Common myeloid progenitor, CD34-positive (primary cell): Measurements from ENCODE around the gene VASP.
A peak's percentile ranks its signal among the peaks of the same experiment; 100 is the strongest.

Source experiments
- CTCF ChIA-PET: fragments of 350-600 bp; sonication (Branson Sonifier 250); formaldehyde crosslinking; loops from one replicate; lab custom pipeline; 2021; ENCODE audit warnings: antibody characterized with exemption; lab: Charles Lee
- POLR2A ChIA-PET: fragments of 350-600 bp; sonication (Branson Sonifier 250); formaldehyde crosslinking; loops from one replicate; lab custom pipeline; 2021; ENCODE audit warnings: antibody characterized with exemption; lab: Charles Lee
- DNase-seq, 3 donors: peaks; one replicate each; pipeline versions ENCODE4 v3.0.0 to v3.0.0-alpha.2; 2013
- H3K27ac ChIP-seq, 2 experiments: 1 replicate in 1 of 2; 2 replicates in 1 of 2; pipeline ENCODE4 v1.7.0; 2013; ENCODE audit warnings: inconsistent platforms in 2 of 2, low read length in 2 of 2, mild to moderate bottlenecking in 2 of 2, low read depth in 1 of 2, moderate library complexity in 1 of 2; ENCODE audit not compliant: severe bottlenecking in 2 of 2, insufficient read depth in 1 of 2, poor library complexity in 1 of 2
- H3K27me3 ChIP-seq, 5 experiments: replicated peaks in 2 of 5; 1 replicate in 3 of 5; 2 replicates in 2 of 5; pipeline versions ENCODE4 v1.6.1 to v1.7.0; 2013; ENCODE audit warnings: low read length in 4 of 5, mild to moderate bottlenecking in 2 of 5, moderate library complexity in 2 of 5, inconsistent platforms in 1 of 5; ENCODE audit not compliant: insufficient read depth in 5 of 5, control insufficient read depth in 4 of 5
- H3K36me3 ChIP-seq, 4 experiments: 1 replicate in 2 of 4; 2 replicates in 2 of 4; pipeline versions ENCODE4 v1.6.1 to v1.7.0; 2013; ENCODE audit warnings: low read length in 3 of 4, control low read depth in 1 of 4, mild to moderate bottlenecking in 1 of 4; ENCODE audit not compliant: control insufficient read depth in 4 of 4, insufficient read depth in 4 of 4
- H3K4me1 ChIP-seq, 4 experiments: 1 replicate in 3 of 4; 2 replicates in 1 of 4; pipeline versions ENCODE4 v1.6.1 to v1.7.1; 2013; ENCODE audit warnings: low read length in 3 of 4, mild to moderate bottlenecking in 3 of 4, control low read depth in 1 of 4, inconsistent platforms in 1 of 4, moderate library complexity in 1 of 4; ENCODE audit not compliant: control insufficient read depth in 4 of 4, insufficient read depth in 4 of 4; ENCODE audit errors: control extremely low read depth in 1 of 4
- H3K4me3 ChIP-seq, 7 experiments: 1 replicate in 4 of 7; 2 replicates in 3 of 7; pipeline versions ENCODE4 v1.5.1 to v1.7.0; 2013; ENCODE audit warnings: mild to moderate bottlenecking in 7 of 7, low read length in 6 of 7, moderate library complexity in 6 of 7, inconsistent platforms in 2 of 7, low read depth in 2 of 7, control low read depth in 1 of 7; ENCODE audit not compliant: insufficient read depth in 4 of 7, control insufficient read depth in 1 of 7; ENCODE audit errors: extremely low read depth in 1 of 7
- H3K9me3 ChIP-seq, 5 experiments: 1 replicate in 4 of 5; 2 replicates in 1 of 5; pipeline versions ENCODE4 v1.6.1 to v1.7.1; 2013; ENCODE audit warnings: low read length in 4 of 5, mild to moderate bottlenecking in 2 of 5, inconsistent platforms in 1 of 5, low read depth in 1 of 5, moderate library complexity in 1 of 5; ENCODE audit not compliant: control insufficient read depth in 4 of 5, insufficient read depth in 2 of 5; ENCODE audit errors: control extremely low read depth in 1 of 5
- WGBS: methylation state at CpG from one replicate; pipeline ENCODE4 v1.1.5; 2013; ENCODE audit not compliant: insufficient coverage; 5-methylcytosine and 5-hydroxymethylcytosine counted together

The VASP gene

DNA sequence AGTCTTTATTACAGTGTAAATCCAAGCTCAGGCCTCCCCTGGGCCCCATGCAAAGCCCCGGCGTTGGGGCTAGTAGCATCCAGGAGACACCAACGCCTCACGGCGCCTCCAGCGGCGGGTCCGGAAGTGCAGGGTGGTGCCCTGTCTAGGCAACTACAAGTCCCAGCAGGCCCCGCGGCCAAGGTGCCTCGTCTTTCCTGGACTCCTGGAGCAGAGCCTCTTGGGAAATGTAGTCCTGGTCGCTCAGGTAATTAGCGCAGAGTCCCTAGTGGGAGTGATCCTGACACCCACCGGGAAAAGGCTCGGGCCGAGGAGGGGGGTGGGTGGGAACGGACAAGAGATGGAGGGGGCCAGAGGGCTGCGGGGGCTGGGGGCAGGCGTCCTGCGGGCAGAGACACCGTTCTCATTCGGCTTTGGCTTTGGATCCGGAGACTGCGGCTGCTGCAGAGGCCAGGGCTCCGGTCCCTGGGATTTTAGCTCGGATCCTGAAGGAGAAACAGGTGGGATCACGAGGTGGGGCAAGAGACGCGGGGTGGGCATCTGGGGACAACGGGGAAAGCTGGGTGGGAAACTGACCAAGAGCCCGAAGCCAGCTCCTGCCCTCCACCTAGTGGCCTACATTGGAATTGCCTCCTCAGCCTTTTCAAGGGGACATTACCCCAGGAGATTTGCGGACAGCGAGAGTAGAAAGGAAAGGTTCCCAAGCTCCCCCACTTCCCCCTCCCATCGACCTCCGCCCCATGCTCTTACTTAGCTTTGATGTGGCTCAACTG, 21.8 kb upstream of the VASP start:
- CTCF ChIA-PET = interaction anchor here (0.6 to 3.2 kb wide), 20 partner anchors 10 to 160 kb away, joined by 3 to 17 read pairs (median 5); partner anchors contain the start of genes FOSB, OPA3 and PPP1R13L
- DNase-seq = peak; percentile 94 to 96 (median 94)
- Histone ChIP-seq H3K4me3 (peak overlapping the region; percentile 41 to 86 (median 71)), H3K9me3 (no peaks in the 10 kb centered on the region), H3K27me3 (no peaks in the 10 kb centered on the region), H3K27ac (peak overlapping the region in 1 of 2 experiments; percentile 76), H3K4me1 (peaks cover 0 to 8% (median 6%) of the 10 kb centered on the region in 4 experiments), H3K36me3 (no peaks in the 10 kb centered on the region)
- POLR2A ChIA-PET = interaction anchor here (0.9 to 1.2 kb wide), 4 partner anchors 10 to 46 kb away, joined by 3 to 4 read pairs (median 4); no protein-coding TSS in a partner anchor
- WGBS = 0% methylated on average over 32 of the region's 35 CpGs

DNA sequence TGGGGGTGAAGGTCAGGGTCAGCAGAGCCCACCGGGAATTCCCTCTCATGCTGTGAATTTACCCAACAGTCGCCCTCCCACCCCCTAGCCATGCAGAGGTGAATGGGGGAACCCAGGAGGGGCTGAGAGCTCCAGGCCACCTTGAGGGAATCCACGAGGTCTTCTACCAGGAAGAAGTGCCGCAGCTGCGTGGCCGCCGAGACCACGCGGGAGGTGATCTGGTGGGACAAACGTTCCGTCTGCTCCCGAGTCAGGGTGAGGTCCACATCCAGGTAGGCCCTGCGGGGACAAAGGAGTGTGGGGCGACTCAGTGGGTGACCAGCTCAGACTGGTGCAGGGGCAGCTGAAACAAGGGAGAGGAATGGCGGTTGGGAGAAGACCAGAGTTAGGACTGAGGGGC, 18.6 kb upstream of the VASP start:
- no peak overlapping the region for H3K27ac ChIP-seq
- WGBS = over 99% methylated on average over 15 of the region's 15 CpGs
- H3K9me3 ChIP-seq = no peaks in the 10 kb centered on the region
- H3K27me3 ChIP-seq = no peaks in the 10 kb centered on the region
- POLR2A ChIA-PET = interaction anchor here (1.2 kb wide), 1 partner anchor 13 kb away, joined by 3 read pairs; no protein-coding TSS in a partner anchor
- H3K4me3 ChIP-seq = no peak overlapping the region
- peaks cover 0 to 21% (median 16%) of the 10 kb centered on the region in 4 experiments for H3K4me1 ChIP-seq
- CTCF ChIA-PET = interaction anchor here (0.8 to 2.4 kb wide), 6 partner anchors 9 to 153 kb away, joined by 3 to 10 read pairs (median 4); no protein-coding TSS in a partner anchor
- DNase-seq = no peak
- H3K36me3 ChIP-seq = no peaks in the 10 kb centered on the region

DNA sequence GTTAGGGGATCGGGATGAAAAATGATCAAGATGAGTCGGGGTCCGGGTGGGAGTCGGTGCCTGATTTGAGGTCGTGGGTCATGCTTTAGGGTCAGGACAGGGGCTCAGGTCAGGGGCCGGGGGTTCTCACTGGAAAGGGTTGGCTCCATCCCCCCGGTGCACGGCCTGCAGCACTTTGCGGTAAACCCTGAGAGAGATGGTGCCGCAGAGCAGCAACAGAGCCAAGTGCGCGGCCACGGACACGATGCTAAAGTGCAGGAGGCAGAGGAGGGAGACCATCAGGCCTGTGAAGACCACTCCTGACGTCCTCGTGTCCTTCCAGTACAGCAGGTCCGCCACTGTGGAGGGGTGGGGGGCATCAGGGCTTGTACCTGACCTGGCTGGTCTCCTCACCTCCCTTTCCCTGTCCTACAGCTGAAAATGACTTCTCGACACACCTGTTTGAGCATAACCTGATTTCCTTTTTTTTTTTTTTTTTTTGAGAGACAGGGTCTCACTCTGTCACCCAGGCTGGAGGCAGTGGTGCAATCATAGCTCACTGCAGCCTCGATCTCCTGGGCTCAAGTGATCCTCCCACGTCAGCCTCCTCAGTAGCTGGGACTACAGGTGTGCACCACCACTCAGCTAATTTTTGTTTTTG, 17.9 kb upstream of the VASP start:
- no peaks in the 10 kb centered on the region for H3K9me3 ChIP-seq
- H3K4me3 ChIP-seq = no peak overlapping the region
- peaks cover 0 to 22% (median 16%) of the 10 kb centered on the region in 4 experiments for H3K4me1 ChIP-seq
- H3K27ac ChIP-seq = no peak overlapping the region
- no peaks in the 10 kb centered on the region for H3K36me3 ChIP-seq
- DNase-seq = no peak
- no peaks in the 10 kb centered on the region for H3K27me3 ChIP-seq
- CTCF ChIA-PET = interaction anchor here (1.4 to 2.4 kb wide), 4 partner anchors 9 to 52 kb away, joined by 3 to 10 read pairs (median 6); no protein-coding TSS in a partner anchor
- 98% methylated on average over 17 of the region's 20 CpGs for WGBS
- POLR2A ChIA-PET = interaction anchor here (1.2 kb wide), 1 partner anchor 14 kb away, joined by 3 read pairs; no protein-coding TSS in a partner anchor

DNA sequence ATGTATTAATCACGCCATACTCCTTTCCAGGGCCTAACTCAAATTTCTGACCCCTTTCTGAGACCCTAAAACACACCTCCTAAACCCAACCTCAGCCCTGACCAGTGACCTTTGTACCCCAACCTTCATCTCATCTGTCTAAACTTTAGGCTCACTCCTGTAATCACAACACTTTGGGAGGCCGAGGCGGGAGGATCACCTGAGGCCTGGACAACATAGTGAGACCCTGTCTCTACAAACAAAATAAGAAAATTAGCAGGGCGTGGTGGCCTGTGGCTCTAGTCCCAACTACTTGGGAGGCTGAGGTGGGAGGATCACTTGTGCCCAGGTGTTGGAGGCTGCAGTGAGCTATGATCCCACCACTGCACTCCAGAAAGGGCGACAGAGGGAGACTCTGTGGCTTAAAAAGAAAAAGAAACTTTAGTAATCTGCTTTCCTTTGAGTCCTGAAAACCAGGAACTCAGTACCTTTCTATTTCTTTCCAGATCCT, 15.1 kb upstream of the VASP start:
- POLR2A ChIA-PET = no interaction called here
- Histone ChIP-seq H3K27me3 (peaks cover 0 to 23% (median 12%) of the 10 kb centered on the region in 5 experiments), H3K9me3 (no peaks in the 10 kb centered on the region), H3K36me3 (no peaks in the 10 kb centered on the region), H3K4me1 (peaks cover 0 to 24% (median 20%) of the 10 kb centered on the region in 4 experiments), H3K4me3 (peak overlapping the region in 5 of 7 experiments; percentile 69 to 92 (median 79)), H3K27ac (no peak overlapping the region)
- WGBS = 86% methylated on average over 2 of the region's 5 CpGs
- no peak for DNase-seq
- CTCF ChIA-PET = interaction anchor here (1.4 kb wide), 1 partner anchor 9 kb away, joined by 3 read pairs; no protein-coding TSS in a partner anchor

DNA sequence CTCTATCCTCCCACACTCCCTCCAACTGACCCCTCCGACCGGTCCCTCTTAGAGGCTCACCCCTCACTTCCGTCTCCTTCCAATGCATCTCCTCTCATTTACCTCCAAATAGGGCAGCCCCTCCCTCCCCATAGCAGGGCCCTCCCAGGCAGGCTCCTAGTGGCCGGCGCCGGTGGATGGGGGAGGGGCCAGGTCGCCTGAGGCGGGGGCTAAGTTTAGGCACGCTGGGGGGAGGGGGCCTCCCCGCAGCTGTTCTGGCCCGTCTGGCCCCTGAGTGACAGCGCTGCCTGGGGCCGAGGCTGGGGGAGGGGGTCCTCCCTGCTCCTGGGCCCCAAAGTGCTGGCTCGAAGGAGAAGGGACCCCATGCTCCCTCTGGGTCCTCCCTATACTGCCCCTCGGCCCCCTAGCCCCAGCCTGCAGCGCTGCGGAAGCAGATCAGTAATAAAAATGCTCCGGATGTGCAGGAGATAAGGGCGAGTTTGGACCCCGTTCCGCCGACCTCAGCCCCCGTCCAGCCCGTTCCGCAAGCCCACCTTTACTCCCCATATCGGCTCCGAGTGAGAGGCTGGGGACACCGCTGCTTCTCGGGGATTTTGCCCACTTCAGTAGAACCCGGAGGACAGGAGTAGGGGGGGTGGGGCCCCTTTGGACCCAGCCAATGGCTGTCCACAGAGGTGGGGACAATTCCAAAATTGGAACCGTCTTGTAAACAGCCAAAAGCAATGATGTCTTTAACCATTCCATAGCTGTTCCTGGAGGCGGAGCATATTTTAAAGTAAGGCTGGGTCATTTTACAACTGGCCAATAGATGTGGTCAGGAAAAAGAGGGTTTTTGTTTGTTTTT, 14.4 kb upstream of the VASP start:
- no peak for DNase-seq
- peak overlapping the region in 1 of 2 experiments; percentile 58 for H3K27ac ChIP-seq
- H3K27me3 ChIP-seq = peaks cover 0 to 25% (median 14%) of the 10 kb centered on the region in 5 experiments
- H3K4me3 ChIP-seq = peak overlapping the region; percentile 52 to 92 (median 71)
- under 1% methylated on average over 18 of the region's 32 CpGs for WGBS
- H3K9me3 ChIP-seq = no peaks in the 10 kb centered on the region
- CTCF ChIA-PET = interaction anchor here (0.6 kb wide), 1 partner anchor 61 kb away, joined by 3 read pairs; no protein-coding TSS in a partner anchor
- peaks cover 0 to 29% (median 24%) of the 10 kb centered on the region in 4 experiments for H3K4me1 ChIP-seq
- POLR2A ChIA-PET = interaction anchor here (0.9 kb wide), 1 partner anchor 14 kb away, joined by 3 read pairs; no protein-coding TSS in a partner anchor
- H3K36me3 ChIP-seq = no peaks in the 10 kb centered on the region

DNA sequence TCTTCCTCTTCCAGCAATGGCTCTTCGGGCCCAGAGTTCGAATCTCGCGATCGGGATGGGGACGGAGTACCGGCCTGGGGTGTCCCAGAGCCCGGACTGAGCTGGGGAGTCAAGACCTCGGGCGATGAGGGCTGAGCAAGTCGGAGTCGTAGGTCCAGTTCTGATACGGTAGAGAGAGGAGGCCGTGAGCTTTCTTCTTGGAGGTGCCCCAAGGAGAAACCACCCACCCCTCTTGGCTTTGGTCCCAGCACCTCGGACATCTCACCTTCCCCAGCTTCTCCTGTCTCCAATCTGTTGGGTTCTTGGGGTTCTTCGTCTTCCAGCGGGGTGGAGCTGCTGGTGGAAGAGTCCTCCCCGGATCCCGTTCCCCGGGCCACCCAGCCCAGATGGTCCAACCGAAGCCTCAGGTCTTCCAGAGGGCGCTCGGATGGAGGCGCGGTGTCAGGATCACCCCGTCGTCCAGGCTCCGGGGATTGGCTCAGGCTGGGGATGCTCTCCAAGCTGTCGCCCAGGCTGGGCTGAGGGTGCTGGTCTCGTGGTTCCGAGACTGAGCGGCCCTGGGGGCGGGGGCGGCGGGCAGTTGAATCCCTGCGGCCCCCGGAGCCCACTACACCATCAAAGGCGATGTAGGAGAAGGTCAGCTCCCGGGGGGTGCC, 12.9 kb upstream of the VASP start:
- Histone ChIP-seq H3K27me3 (peaks cover 0 to 40% (median 19%) of the 10 kb centered on the region in 5 experiments), H3K36me3 (no peaks in the 10 kb centered on the region), H3K27ac (no peak overlapping the region), H3K4me3 (no peak overlapping the region), H3K4me1 (peaks cover 0 to 45% (median 38%) of the 10 kb centered on the region in 4 experiments), H3K9me3 (peaks cover 0 to 2% (median 0%) of the 10 kb centered on the region in 5 experiments)
- 96% methylated on average over 26 of the region's 39 CpGs for WGBS
- CTCF ChIA-PET = interaction anchor here (1.0 to 3.3 kb wide), 11 partner anchors 8 to 65 kb away, joined by 3 to 18 read pairs (median 5); partner anchors contain the start of gene VASP
- POLR2A ChIA-PET = no interaction called here
- DNase-seq = no peak
